Tibial nerve (tissue), 4 donors: ENCODE measurements around the gene TRIP6.

Experiments used
- CTCF ChIP-seq, 5 experiments: fragments of 200-600 bp in 3 of 5; fragments of 450-650 bp in 2 of 5; sonication (generic) in 3 of 5; IDR thresholded peaks; one replicate each; pipeline ENCODE4 v1.5.1; 2016 to 2019; ENCODE audit warnings: antibody characterized with exemption in 5 of 5, mild to moderate bottlenecking in 3 of 5, moderate library complexity in 2 of 5
- EP300 ChIP-seq, 2 donors: sonication (generic); formaldehyde crosslinking; IDR thresholded peaks; one replicate each; pipeline ENCODE4 v1.6.1; 2017; ENCODE audit warnings: antibody characterized with exemption in 2 of 2, mild to moderate bottlenecking in 1 of 2

- TF ChIP-seq CTCF (IDR thresholded peaks at IDR 0.05): no peak
- no peak for TF ChIP-seq EP300 (IDR thresholded peaks at IDR 0.05)
Measured at GRCh38 chr7:100885440-100886141, 18.4 kb downstream of the TRIP6 start.
